Parathyroid adenoma (tissue), 2 donors: ENCODE measurements around the gene SCYL3.
"Not testable (repeated sequence)": the region's sequence is repeated elsewhere in the genome, so short reads cannot be mapped to it uniquely, and the experiment has no call there.

Experiments
- H2AFZ ChIP-seq: fragments of 300-600 bp; sonication (generic); one replicate; pipeline ENCODE4 v1.7.0; 2017; ENCODE audit warnings: antibody characterized with exemption, mild to moderate bottlenecking
- H3K27ac ChIP-seq: fragments of 300-600 bp; sonication (generic); one replicate; pipeline ENCODE4 v1.7.0; 2017
- H3K27me3 ChIP-seq: fragments of 300-600 bp; sonication (generic); one replicate; pipeline ENCODE4 v1.7.0; 2017; ENCODE audit warnings: low read length; ENCODE audit not compliant: control insufficient read depth, insufficient read depth
- H3K36me3 ChIP-seq: fragments of 300-600 bp; sonication (generic); one replicate; pipeline ENCODE4 v1.7.0; 2017; ENCODE audit warnings: low read length; ENCODE audit not compliant: control insufficient read depth, insufficient read depth
- H3K4me1 ChIP-seq: fragments of 300-600 bp; sonication (generic); one replicate; pipeline ENCODE4 v1.7.0; 2017; ENCODE audit warnings: control low read depth
- H3K4me2 ChIP-seq: fragments of 300-600 bp; sonication (generic); one replicate; pipeline ENCODE4 v1.7.0; 2017; ENCODE audit warnings: low read length
- H3K4me3 ChIP-seq: fragments of 300-600 bp; sonication (generic); one replicate; pipeline ENCODE4 v1.7.0; 2017; ENCODE audit warnings: low read depth, low read length
- H3K79me2 ChIP-seq: fragments of 300-600 bp; sonication (generic); one replicate; pipeline ENCODE4 v1.7.0; 2017; ENCODE audit warnings: control low read depth
- H3K9ac ChIP-seq: fragments of 300-600 bp; sonication (generic); one replicate; pipeline ENCODE4 v1.7.0; 2017; ENCODE audit warnings: mild to moderate bottlenecking
- H3K9me3 ChIP-seq: fragments of 300-600 bp; sonication (generic); one replicate; pipeline ENCODE4 v1.7.0; 2017; ENCODE audit warnings: low read length; ENCODE audit not compliant: control insufficient read depth
- CTCF ChIP-seq: fragments of 300-600 bp; sonication (generic); IDR thresholded peaks from one replicate; pipeline ENCODE4 v1.7.0; 2017; ENCODE audit warnings: antibody characterized with exemption, mild to moderate bottlenecking
- donor health status: primary hyperparathyroidism.

The SCYL3 gene

GRCh38 chr1:169869426-169869825 lies 24.3 kb downstream of the SCYL3 start:
- no peaks in the 10 kb centered on the region for H3K4me1 ChIP-seq

GRCh38 chr1:169868978-169869377 lies 24.7 kb downstream of the SCYL3 start:
- H3K36me3 ChIP-seq: no peaks in the 10 kb centered on the region
- H3K79me2 ChIP-seq: no peaks in the 10 kb centered on the region
- no peak overlapping the region for H3K27ac ChIP-seq

More at GRCh38 chr1:169869426-169869825, 24.3 kb downstream of the SCYL3 start:
- Histone ChIP-seq H3K27ac (no peak overlapping the region), H3K4me3 (no peak overlapping the region), H3K36me3 (no peaks in the 10 kb centered on the region), H3K4me2 (no peak overlapping the region), H3K79me2 (no peaks in the 10 kb centered on the region), H2AFZ (no peak overlapping the region), H3K27me3 (no peaks in the 10 kb centered on the region), H3K9me3 (no peaks in the 10 kb centered on the region), H3K9ac (no peak overlapping the region)
- no peak for TF ChIP-seq CTCF

GRCh38 chr1:169867012-169867675 lies 26.6 kb downstream of the SCYL3 start:
- Histone ChIP-seq H2AFZ (no peak overlapping the region), H3K36me3 (no peaks in the 10 kb centered on the region), H3K79me2 (no peaks in the 10 kb centered on the region), H3K9me3 (no peaks in the 10 kb centered on the region), H3K4me2 (no peak overlapping the region), H3K4me1 (no peaks in the 10 kb centered on the region), H3K4me3 (no peak overlapping the region), H3K27ac (no peak overlapping the region), H3K9ac (no peak overlapping the region), H3K27me3 (no peaks in the 10 kb centered on the region)
- no peak for TF ChIP-seq CTCF

More at GRCh38 chr1:169868978-169869377, 24.7 kb downstream of the SCYL3 start:
- Histone ChIP-seq H3K9ac (no peak overlapping the region), H3K4me1 (no peaks in the 10 kb centered on the region), H3K4me2 (no peak overlapping the region), H3K27me3 (no peaks in the 10 kb centered on the region), H2AFZ (no peak overlapping the region), H3K9me3 (no peaks in the 10 kb centered on the region), H3K4me3 (no peak overlapping the region)
- TF ChIP-seq CTCF: no peak

GRCh38 chr1:169866577-169866976 lies 27.1 kb downstream of the SCYL3 start:
- H3K4me1 ChIP-seq: no peaks in the 10 kb centered on the region
- H3K36me3 ChIP-seq: no peaks in the 10 kb centered on the region
- no peak overlapping the region for H3K27ac ChIP-seq
- H2AFZ ChIP-seq: no peak overlapping the region
- H3K4me2 ChIP-seq: no peak overlapping the region
- no peaks in the 10 kb centered on the region for H3K27me3 ChIP-seq
- H3K9me3 ChIP-seq: no peaks in the 10 kb centered on the region
- H3K9ac ChIP-seq: no peak overlapping the region
- no peak for TF ChIP-seq CTCF
- no peaks in the 10 kb centered on the region for H3K79me2 ChIP-seq
- H3K4me3 ChIP-seq: no peak overlapping the region

GRCh38 chr1:169864531-169864930 lies 29.2 kb downstream of the SCYL3 start:
- not testable (repeated sequence) for H3K27me3 ChIP-seq, H3K4me3 ChIP-seq, H3K4me1 ChIP-seq, H3K9me3 ChIP-seq, H2AFZ ChIP-seq, H3K27ac ChIP-seq, H3K9ac ChIP-seq, H3K79me2 ChIP-seq, H3K4me2 ChIP-seq, H3K36me3 ChIP-seq
